IMR-90 (cell line): ENCODE results near the gene CALN1. TPM values are rescaled to one million over a fixed set of nuclear protein-coding genes. Genes with fewer than 3 reads are reported as not detected.

Source experiments
- ATAC-seq: fragments of 200-7000 bp; cut with Tn5 transposase; 2 replicates; pipeline ENCODE4 v1.9.1; 2020; ENCODE audit warnings: low read depth, mild to moderate bottlenecking, moderate library complexity
- BruUV-seq: library from RNA; stranded (reverse); fragments of 400-500 nt; replicated peaks from 2 replicates; lab custom pipeline; 2021; lab: Mats Ljungman, UMichigan
- CTCF ChIA-PET: fragments of 300-600 bp; formaldehyde crosslinking; extraction: SDS; loops from one replicate; lab custom pipeline; 2021; ENCODE audit warnings: antibody characterized with exemption; lab: Yijun Ruan, JAX
- POLR2A ChIA-PET: fragments of 300-600 bp; sonication (Branson Sonifier 250); formaldehyde crosslinking; loops from one replicate; lab custom pipeline; 2022; ENCODE audit warnings: antibody characterized with exemption; ENCODE audit not compliant: unreplicated experiment; lab: Charles Lee
- DNase-seq: peaks from one replicate; pipeline ENCODE4 v3.0.0; 2013
- H2AFZ ChIP-seq: replicated peaks from 2 replicates; pipeline ENCODE3; 2013; ENCODE audit warnings: low read length, mild to moderate bottlenecking; ENCODE audit not compliant: poor library complexity
- H2AK5ac ChIP-seq: 2 replicates; pipeline ENCODE4 v1.6.1; 2013; ENCODE audit warnings: low read depth, low read length, inconsistent platforms
- H2AK9ac ChIP-seq: replicated peaks from 2 replicates; pipeline ENCODE3; 2013; ENCODE audit warnings: mild to moderate bottlenecking, low read depth, low read length, moderate library complexity; ENCODE audit not compliant: poor library complexity
- H2BK120ac ChIP-seq: 2 replicates; pipeline ENCODE4 v1.6.1; 2013; ENCODE audit warnings: low read depth, low read length, inconsistent platforms
- H2BK15ac ChIP-seq: 3 replicates; pipeline ENCODE4 v1.6.1; 2013; ENCODE audit warnings: low read depth, low read length, inconsistent platforms
- H2BK20ac ChIP-seq: 2 replicates; pipeline ENCODE4 v1.6.1; 2013; ENCODE audit warnings: low read depth, mild to moderate bottlenecking, inconsistent platforms, low read length, moderate library complexity
- H2BK5ac ChIP-seq: 2 replicates; pipeline ENCODE4 v1.6.1; 2013; ENCODE audit warnings: mild to moderate bottlenecking, low read depth, low read length, inconsistent platforms; ENCODE audit not compliant: poor library complexity, severe bottlenecking
- H3K14ac ChIP-seq: replicated peaks from 2 replicates; pipeline ENCODE4 v1.6.1; 2013; ENCODE audit warnings: low read depth, low read length, inconsistent platforms
- H3K18ac ChIP-seq: 2 replicates; pipeline ENCODE4 v1.6.1; 2013; ENCODE audit warnings: low read depth, low read length, control low read depth
- H3K23ac ChIP-seq: 2 replicates; pipeline ENCODE4 v1.6.1; 2013; ENCODE audit warnings: low read depth, low read length, inconsistent platforms
- H3K27ac ChIP-seq: 2 replicates; pipeline ENCODE4 v1.5.1; 2013; ENCODE audit warnings: mild to moderate bottlenecking, control low read depth, low read length; ENCODE audit not compliant: insufficient read depth
- H3K27me3 ChIP-seq: 2 replicates; pipeline ENCODE4 v1.6.1; 2013; ENCODE audit warnings: low read length; ENCODE audit not compliant: control insufficient read depth, insufficient read depth
- H3K36me3 ChIP-seq: 2 replicates; pipeline ENCODE4 v1.6.1; 2013; ENCODE audit warnings: low read length, mixed read lengths; ENCODE audit not compliant: control insufficient read depth, insufficient read depth
- H3K4ac ChIP-seq: 2 replicates; pipeline ENCODE4 v1.6.1; 2013; ENCODE audit warnings: low read depth, low read length, inconsistent platforms
- H3K4me1 ChIP-seq: 2 replicates; pipeline ENCODE4 v1.6.1; 2013; ENCODE audit warnings: low read length, mixed read lengths; ENCODE audit not compliant: control insufficient read depth, insufficient read depth
- H3K4me2 ChIP-seq: 2 replicates; pipeline ENCODE4 v1.6.1; 2013; ENCODE audit warnings: low read depth, mild to moderate bottlenecking, control low read depth, low read length, moderate library complexity
- H3K4me3 ChIP-seq: 2 replicates; pipeline ENCODE4 v1.5.1; 2013; ENCODE audit warnings: low read depth, mild to moderate bottlenecking, control low read depth, low read length, moderate library complexity; ENCODE audit not compliant: insufficient read depth
- H3K56ac ChIP-seq: 2 replicates; pipeline ENCODE4 v1.6.1; 2013; ENCODE audit warnings: low read length, inconsistent platforms; ENCODE audit not compliant: insufficient read depth; ENCODE audit errors: extremely low read depth
- H3K79me1 ChIP-seq, 2 experiments: 2 replicates each; pipeline ENCODE4 v1.6.1; 2013; ENCODE audit warnings: low read length in 2 of 2, inconsistent platforms in 1 of 2, low read depth in 1 of 2
- H3K9ac ChIP-seq: 2 replicates; pipeline ENCODE4 v1.6.1; 2013; ENCODE audit warnings: low read depth, low read length, control low read depth
- H3K9me1 ChIP-seq: 2 replicates; pipeline ENCODE4 v1.6.1; 2013; ENCODE audit warnings: low read length, inconsistent platforms; ENCODE audit not compliant: insufficient read depth
- H3K9me3 ChIP-seq: 2 replicates; pipeline ENCODE4 v1.6.1; 2013; ENCODE audit warnings: low read length; ENCODE audit not compliant: control insufficient read depth, insufficient read depth
- H4K20me1 ChIP-seq: 2 replicates; pipeline ENCODE4 v1.6.1; 2013; ENCODE audit warnings: low read length, inconsistent platforms; ENCODE audit not compliant: insufficient read depth
- H4K5ac ChIP-seq: 2 replicates; pipeline ENCODE4 v1.6.1; 2013; ENCODE audit warnings: mild to moderate bottlenecking, low read depth, low read length, control low read depth
- H4K8ac ChIP-seq, 2 experiments: 2 replicates each; pipeline ENCODE4 v1.6.1; 2013; ENCODE audit warnings: low read depth in 2 of 2, low read length in 2 of 2, control low read depth in 1 of 2, inconsistent platforms in 1 of 2
- H4K91ac ChIP-seq: 2 replicates; pipeline ENCODE4 v1.6.1; 2013; ENCODE audit warnings: low read depth, low read length, inconsistent platforms; ENCODE audit not compliant: insufficient read depth
- BHLHE40 ChIP-seq: fragments of 150-350 bp; IDR thresholded peaks from 2 replicates; pipeline ENCODE4 v1.6.1; 2016; ENCODE audit warnings: mild to moderate bottlenecking, low read depth, low read length
- CEBPB ChIP-seq: IDR thresholded peaks from 2 replicates; pipeline ENCODE4 v1.6.1; 2012; ENCODE audit warnings: low read depth, low read length, improper control_type of control experiment
- CHD1 ChIP-seq: IDR thresholded peaks from 2 replicates; pipeline ENCODE4 v1.6.1; 2012; ENCODE audit warnings: low read depth, low read length, improper control_type of control experiment
- CTCF ChIP-seq: conservative IDR thresholded peaks from 2 replicates; pipeline ENCODE4 v1.5.1; 2012; ENCODE audit warnings: mild to moderate bottlenecking, low read depth, low read length, improper control_type of control experiment
- FOS ChIP-seq: fragments of 150-350 bp; IDR thresholded peaks from 2 replicates; pipeline ENCODE4 v1.6.1; 2016; ENCODE audit warnings: low read depth, low read length
- MAFK ChIP-seq: IDR thresholded peaks from 2 replicates; pipeline ENCODE4 v1.6.1; 2012; ENCODE audit warnings: low read depth, low read length, improper control_type of control experiment
- MAZ ChIP-seq: IDR thresholded peaks from 2 replicates; pipeline ENCODE4 v1.6.1; 2012; ENCODE audit warnings: low read depth, mild to moderate bottlenecking, low read length, improper control_type of control experiment, moderate library complexity, borderline replicate concordance
- MXI1 ChIP-seq: IDR thresholded peaks from 2 replicates; pipeline ENCODE4 v1.6.1; 2012; ENCODE audit warnings: low read depth, mild to moderate bottlenecking, low read length, moderate library complexity, borderline replicate concordance
- NFE2L2 ChIP-seq: fragments of 150-350 bp; IDR thresholded peaks from 2 replicates; pipeline ENCODE4 v1.6.1; 2016; ENCODE audit warnings: low read depth, mild to moderate bottlenecking, low read length
- POLR2A ChIP-seq: IDR thresholded peaks from 2 replicates; pipeline ENCODE4 v1.6.1; 2012; ENCODE audit warnings: mild to moderate bottlenecking, low read depth, low read length
- RAD21 ChIP-seq: IDR thresholded peaks from 2 replicates; pipeline ENCODE4 v1.6.1; 2012; ENCODE audit warnings: low read length, improper control_type of control experiment
- RCOR1 ChIP-seq: IDR thresholded peaks from 2 replicates; pipeline ENCODE4 v1.6.1; 2012; ENCODE audit warnings: mild to moderate bottlenecking, low read length, improper control_type of control experiment; ENCODE audit not compliant: insufficient replicate concordance
- RFX5 ChIP-seq: IDR thresholded peaks from 2 replicates; pipeline ENCODE4 v1.8.0; 2012; ENCODE audit warnings: low read depth, mild to moderate bottlenecking, low read length, moderate library complexity
- SMC3 ChIP-seq: fragments of 150-350 bp; IDR thresholded peaks from 2 replicates; pipeline ENCODE4 v1.6.1; 2016; ENCODE audit warnings: low read depth, mild to moderate bottlenecking, antibody characterized with exemption, low read length, moderate library complexity
- USF2 ChIP-seq: fragments of 150-350 bp; IDR thresholded peaks from 2 replicates; pipeline ENCODE4 v1.6.1; 2017; ENCODE audit warnings: mild to moderate bottlenecking, antibody characterized with exemption, low read length, low read depth
- WGBS, 2 experiments: methylation state at CpG; one replicate each; pipeline versions ENCODE4 v1.1.5 to v1.1.7; 2013; ENCODE audit warnings: missing lambda C conversion rate in 2 of 2; ENCODE audit not compliant: insufficient read length in 1 of 2; ENCODE audit errors: extremely low coverage in 2 of 2; 5-methylcytosine and 5-hydroxymethylcytosine counted together
- dilution Hi-C: fragments of 300-500 bp; cut with HindIII; formaldehyde crosslinking; loops from one replicate; pipeline ENCODE4 v1.14.3; 2018; ENCODE audit warnings: low sequenced_read_pairs; ENCODE audit not compliant: unreplicated experiment
- in situ Hi-C: fragments of 300-500 bp; cut with MboI; formaldehyde crosslinking; loops from 3 replicates; pipeline ENCODE4 v1.14.3; 2019; ENCODE audit warnings: low sequenced_read_pairs, inconsistent platforms, mixed read lengths
- intact Hi-C: fragments of 100-400 bp; cut with micrococcal nuclease; formaldehyde crosslinking; loops from 2 replicates; pipeline ENCODE4 v1.10.0; 2022
- polyA plus RNA-seq, 3 experiments: library from polyadenylated mRNA; depleted of rRNA; stranded (reverse); fragments of >200 nt; gene quantifications; 2 replicates each; pipeline ENCODE4 v1.2.3, GENCODE V29; 2012; ENCODE audit warnings: low replicate concordance in 1 of 3
- total RNA-seq: library from RNA; depleted of rRNA; stranded (reverse); fragments of >200 nt; gene quantifications from 2 replicates; pipeline ENCODE4 v1.2.3, GENCODE V29; 2012
- TF ChIP-seq, protein P1 (sequence below): fragments of 150-350 bp; IDR thresholded peaks from 2 replicates; pipeline ENCODE4 v1.6.1; 2016; ENCODE audit warnings: low read depth, mild to moderate bottlenecking, low read length, moderate library complexity, borderline replicate concordance

CALN1 gene
- total and polyA plus RNA-seq, 2 of the 4 experiments (the other 2 are of a cell fraction), result not detected

DNA sequence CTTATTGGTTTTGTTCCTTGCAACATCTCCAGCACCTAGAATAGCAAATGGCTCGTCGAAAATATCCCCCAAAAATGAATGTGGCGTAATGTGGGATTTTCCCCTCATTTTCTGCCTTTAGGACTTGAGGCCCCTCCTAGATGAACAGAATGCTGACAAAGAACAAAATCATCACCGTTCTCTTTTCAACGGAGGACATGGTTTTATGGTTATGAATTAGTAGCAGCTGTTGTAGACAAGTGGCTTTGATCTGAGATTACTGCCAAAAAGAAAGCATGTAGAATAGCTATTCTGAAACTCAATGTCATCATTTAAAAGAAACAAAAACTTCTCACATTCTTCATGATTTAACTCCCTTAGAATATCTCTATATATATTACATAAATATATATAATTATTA is 17.2 kb upstream of the CALN1 start:
- ChIA-PET CTCF (no interaction called here), POLR2A (no interaction called here)
- no peak overlapping the region for H4K5ac ChIP-seq
- H3K27ac ChIP-seq, result no peak overlapping the region
- no TSS peak for BruUV-seq
- no peak overlapping the region for H3K4ac ChIP-seq
- H3K27me3 ChIP-seq, result no peaks in the 10 kb centered on the region
- no peak overlapping the region for H3K18ac ChIP-seq
- no peak overlapping the region for H2AFZ ChIP-seq
- peaks cover 4% of the 10 kb centered on the region; the same call in 1 of the 2 replicates for H3K9me3 ChIP-seq
- no peak overlapping the region for H4K91ac ChIP-seq
- intact Hi-C loops, result no loop called here
- no peaks in the 10 kb centered on the region for H4K20me1 ChIP-seq
- no peak overlapping the region for H2AK5ac ChIP-seq
- no peak overlapping the region for H2BK15ac ChIP-seq
- no peak overlapping the region for H3K14ac ChIP-seq
- no peaks in the 10 kb centered on the region for H3K79me1 ChIP-seq
- no CpG with 5 or more reads among the region's 5 CpGs for WGBS, 2 experiments
- H2BK20ac ChIP-seq, result no peak overlapping the region
- no peak overlapping the region for H3K4me2 ChIP-seq
- no peak overlapping the region for H4K8ac ChIP-seq
- H2BK5ac ChIP-seq, result no peak overlapping the region
- in situ Hi-C loops, result no loop called here
- ATAC-seq (no peak), DNase-seq (no peak)
- no peak overlapping the region for H3K56ac ChIP-seq
- H3K9ac ChIP-seq, result no peak overlapping the region
- TF ChIP-seq MXI1 (no peak), NFE2L2 (no peak), BHLHE40 (no peak), MAFK (no peak), FOS (no peak), SMC3 (no peak), RCOR1 (no peak), RAD21 (no peak), CHD1 (no peak), CEBPB (no peak), USF2 (no peak), POLR2A (no peak), RFX5 (no peak), CTCF (no peak), MAZ (no peak)
- TF ChIP-seq, protein P1, sequence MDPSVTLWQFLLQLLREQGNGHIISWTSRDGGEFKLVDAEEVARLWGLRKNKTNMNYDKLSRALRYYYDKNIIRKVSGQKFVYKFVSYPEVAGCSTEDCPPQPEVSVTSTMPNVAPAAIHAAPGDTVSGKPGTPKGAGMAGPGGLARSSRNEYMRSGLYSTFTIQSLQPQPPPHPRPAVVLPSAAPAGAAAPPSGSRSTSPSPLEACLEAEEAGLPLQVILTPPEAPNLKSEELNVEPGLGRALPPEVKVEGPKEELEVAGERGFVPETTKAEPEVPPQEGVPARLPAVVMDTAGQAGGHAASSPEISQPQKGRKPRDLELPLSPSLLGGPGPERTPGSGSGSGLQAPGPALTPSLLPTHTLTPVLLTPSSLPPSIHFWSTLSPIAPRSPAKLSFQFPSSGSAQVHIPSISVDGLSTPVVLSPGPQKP, result no peak
- no peak overlapping the region for H3K23ac ChIP-seq
- H3K4me3 ChIP-seq, result no peak overlapping the region
- no peaks in the 10 kb centered on the region for H3K36me3 ChIP-seq
- H3K4me1 ChIP-seq, result no peaks in the 10 kb centered on the region
- H2AK9ac ChIP-seq, result no peak overlapping the region
- H2BK120ac ChIP-seq, result no peak overlapping the region
- no peaks in the 10 kb centered on the region for H3K9me1 ChIP-seq
- dilution Hi-C loops, result no loop called here
